Suprapubic skin (tissue), 4 donors: ENCODE data around the gene BCAS4.

Source experiments
- POLR2A ChIP-seq, 2 donors: fragments of 450-650 bp; IDR thresholded peaks; one replicate each; pipeline ENCODE4 v1.6.1; 2017; ENCODE audit warnings: antibody characterized with exemption in 2 of 2, mild to moderate bottlenecking in 2 of 2, moderate library complexity in 2 of 2
- POLR2AphosphoS5 ChIP-seq, 3 donors: sonication (generic); formaldehyde crosslinking; IDR thresholded peaks; one replicate each; pipeline ENCODE4 v1.6.1; 2017; ENCODE audit warnings: antibody characterized with exemption in 3 of 3
- TF ChIP-seq, protein P1 (sequence below), 2 donors: fragments of 200-600 bp in 1 of 2; fragments of 450-650 bp in 1 of 2; sonication (generic) in 1 of 2; IDR thresholded peaks; one replicate each; pipeline ENCODE4 v1.5.1; 2016 to 2019; ENCODE audit warnings: antibody characterized with exemption in 2 of 2, mild to moderate bottlenecking in 1 of 2, moderate library complexity in 1 of 2

DNA sequence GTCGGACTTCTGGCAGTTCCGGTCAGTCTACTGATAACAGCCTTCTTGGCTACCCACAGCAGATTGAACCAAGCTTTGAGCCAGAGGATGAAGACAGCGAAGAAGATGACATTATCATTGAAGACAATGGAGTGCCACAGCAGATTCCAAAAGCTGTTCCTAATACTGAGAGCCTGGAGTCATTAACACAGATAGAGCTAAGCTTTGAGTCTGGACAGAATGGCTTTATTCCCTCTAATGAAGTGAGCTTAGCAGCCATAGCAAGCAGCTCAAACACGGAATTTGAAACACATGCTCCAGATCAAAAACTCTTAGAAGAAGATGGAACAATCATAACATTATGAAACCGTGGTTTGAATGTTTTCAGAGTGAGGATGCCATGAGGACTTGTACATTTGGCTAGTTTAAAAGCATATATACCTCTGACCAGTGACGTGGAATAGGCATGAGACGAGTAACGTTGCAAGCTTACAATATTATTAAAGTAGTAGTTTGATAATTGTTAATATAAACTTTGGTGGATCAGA is 44.7 kb upstream of the BCAS4 start:
- TF ChIP-seq POLR2AphosphoS5 (IDR thresholded peaks at IDR 0.05) (no peak), POLR2A (IDR thresholded peaks at IDR 0.05) (no peak)
- TF ChIP-seq, protein P1, sequence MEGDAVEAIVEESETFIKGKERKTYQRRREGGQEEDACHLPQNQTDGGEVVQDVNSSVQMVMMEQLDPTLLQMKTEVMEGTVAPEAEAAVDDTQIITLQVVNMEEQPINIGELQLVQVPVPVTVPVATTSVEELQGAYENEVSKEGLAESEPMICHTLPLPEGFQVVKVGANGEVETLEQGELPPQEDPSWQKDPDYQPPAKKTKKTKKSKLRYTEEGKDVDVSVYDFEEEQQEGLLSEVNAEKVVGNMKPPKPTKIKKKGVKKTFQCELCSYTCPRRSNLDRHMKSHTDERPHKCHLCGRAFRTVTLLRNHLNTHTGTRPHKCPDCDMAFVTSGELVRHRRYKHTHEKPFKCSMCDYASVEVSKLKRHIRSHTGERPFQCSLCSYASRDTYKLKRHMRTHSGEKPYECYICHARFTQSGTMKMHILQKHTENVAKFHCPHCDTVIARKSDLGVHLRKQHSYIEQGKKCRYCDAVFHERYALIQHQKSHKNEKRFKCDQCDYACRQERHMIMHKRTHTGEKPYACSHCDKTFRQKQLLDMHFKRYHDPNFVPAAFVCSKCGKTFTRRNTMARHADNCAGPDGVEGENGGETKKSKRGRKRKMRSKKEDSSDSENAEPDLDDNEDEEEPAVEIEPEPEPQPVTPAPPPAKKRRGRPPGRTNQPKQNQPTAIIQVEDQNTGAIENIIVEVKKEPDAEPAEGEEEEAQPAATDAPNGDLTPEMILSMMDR (IDR thresholded peaks at IDR 0.05) = no peak
